HCT116 (cell line): ENCODE results near the gene CCNL1. TPM values are rescaled to one million over a fixed set of nuclear protein-coding genes. Genes with fewer than 3 reads are reported as not detected.

Source experiments
- ATAC-seq: fragments of 200-7000 bp; cut with Tn5 transposase; 2 replicates; pipeline ENCODE4 v1.9.1; 2020; ENCODE audit warnings: mild to moderate bottlenecking, moderate library complexity
- BruUV-seq: library from RNA; stranded (reverse); fragments of 400-500 nt; replicated peaks from 2 replicates; lab custom pipeline; 2021; lab: Mats Ljungman, UMichigan
- CTCF ChIA-PET: fragments of 300-600 bp; sonication (Branson Sonifier 250); formaldehyde crosslinking; loops from one replicate; lab custom pipeline; 2021; ENCODE audit warnings: antibody characterized with exemption; lab: Charles Lee
- POLR2A ChIA-PET: fragments of 300-600, 350-600 bp; sonication (Branson Sonifier 250); formaldehyde crosslinking; loops from one replicate; lab custom pipeline; 2021; ENCODE audit warnings: antibody characterized with exemption; lab: Charles Lee
- RAD21 ChIA-PET, 2 experiments: fragments of 300-600 bp; sonication (Branson Sonifier 250); formaldehyde crosslinking; loops; one replicate each; lab custom pipeline; 2023; ENCODE audit warnings: low total read pairs in 2 of 2; ENCODE audit not compliant: uncharacterized antibody in 2 of 2, unreplicated experiment in 2 of 2, low non-redundant PET in 1 of 2; lab: Charles Lee
- DNase-seq: peaks from one replicate; pipeline ENCODE4 v3.0.0-alpha.2; 2010; ENCODE audit warnings: low read depth, low spot score
- H2AFZ ChIP-seq: fragments of 200-600 bp; shearing (Covaris generic), sonication (generic); 2 replicates; pipeline ENCODE4 v1.6.1; 2017; ENCODE audit warnings: low read depth, mixed run types, mixed read lengths, antibody characterized with exemption, low read length; ENCODE audit not compliant: poor library complexity, severe bottlenecking
- H3K27ac ChIP-seq: 2 replicates; pipeline ENCODE4 v1.5.1; 2012; ENCODE audit warnings: low read depth, low read length
- H3K27me3 ChIP-seq: fragments of 200-600 bp; sonication (generic); 2 replicates; pipeline ENCODE4 v1.6.1; 2016; ENCODE audit warnings: mixed run types, low read length, mixed read lengths; ENCODE audit not compliant: insufficient read depth
- H3K36me3 ChIP-seq, 2 experiments: fragments of 200-500 bp in 1 of 2; fragments of 200-600 bp in 1 of 2; sonication (Bioruptor generic) in 1 of 2; sonication (generic) in 1 of 2; 2 replicates each; pipeline versions ENCODE4 v1.5.1 to v1.6.1; 2014 to 2016; ENCODE audit warnings: low read length in 2 of 2, inconsistent platforms in 1 of 2, mixed read lengths in 1 of 2, mixed run types in 1 of 2; ENCODE audit not compliant: insufficient read depth in 2 of 2, control insufficient read depth in 1 of 2
- H3K4me1 ChIP-seq, 2 experiments: fragments of 200-600 bp in 1 of 2; sonication (generic) in 1 of 2; 2 replicates each; pipeline versions ENCODE4 v1.5.1 to v1.6.1; 2012 to 2017; ENCODE audit warnings: low read length in 2 of 2, inconsistent platforms in 1 of 2, mild to moderate bottlenecking in 1 of 2, mixed read lengths in 1 of 2, mixed run types in 1 of 2, moderate library complexity in 1 of 2; ENCODE audit not compliant: insufficient read depth in 2 of 2, control insufficient read depth in 1 of 2
- H3K4me2 ChIP-seq: fragments of 200-600 bp; sonication (generic); 2 replicates; pipeline ENCODE4 v1.6.1; 2017; ENCODE audit warnings: mixed run types, low read length, mixed read lengths
- H3K4me3 ChIP-seq, 2 experiments: fragments of 200-600 bp in 1 of 2; sonication (generic) in 1 of 2; replicated peaks in 1 of 2; 2 replicates each; pipeline ENCODE4 v1.5.1; 2011 to 2016; ENCODE audit warnings: low read length in 2 of 2, control low read depth in 1 of 2, low read depth in 1 of 2, mild to moderate bottlenecking in 1 of 2, mixed read lengths in 1 of 2, mixed run types in 1 of 2
- H3K79me2 ChIP-seq: fragments of 200-600 bp; sonication (generic); 2 replicates; pipeline ENCODE4 v1.6.1; 2017; ENCODE audit warnings: mild to moderate bottlenecking, mixed run types, low read length, moderate library complexity, mixed read lengths; ENCODE audit not compliant: insufficient read depth
- H3K9ac ChIP-seq: fragments of 200-600 bp; sonication (generic); 2 replicates; pipeline ENCODE4 v1.6.1; 2016; ENCODE audit warnings: low read length, mixed read lengths
- H3K9me2 ChIP-seq: fragments of 200-600 bp; sonication (generic), shearing (Covaris generic); 2 replicates; pipeline ENCODE4 v1.6.1; 2017; ENCODE audit warnings: mixed run types, mild to moderate bottlenecking, moderate library complexity; ENCODE audit not compliant: insufficient read depth
- H3K9me3 ChIP-seq, 2 experiments: fragments of 200-500 bp in 1 of 2; fragments of 200-600 bp in 1 of 2; sonication (Bioruptor generic) in 1 of 2; sonication (generic) in 1 of 2; 2 replicates each; pipeline ENCODE4 v1.6.1; 2014 to 2017; ENCODE audit warnings: low read length in 2 of 2, mixed read lengths in 2 of 2, inconsistent platforms in 1 of 2, low read depth in 1 of 2, mild to moderate bottlenecking in 1 of 2, mixed run types in 1 of 2, moderate library complexity in 1 of 2; ENCODE audit not compliant: control insufficient read depth in 1 of 2, insufficient read depth in 1 of 2
- H4K20me1 ChIP-seq: fragments of 200-600 bp; sonication (generic), shearing (Covaris generic); 2 replicates; pipeline ENCODE4 v1.6.1; 2017; ENCODE audit warnings: mixed run types, mild to moderate bottlenecking, moderate library complexity; ENCODE audit not compliant: insufficient read depth
- ATF3 ChIP-seq: IDR thresholded peaks from 2 replicates; pipeline ENCODE4 v1.6.1; 2012
- EGR1 ChIP-seq: IDR thresholded peaks from 2 replicates; pipeline ENCODE4 v1.6.1; 2012; ENCODE audit warnings: low read depth
- ELF1 ChIP-seq: IDR thresholded peaks from 2 replicates; pipeline ENCODE4 v1.6.1; 2012; ENCODE audit warnings: low read depth, borderline replicate concordance
- EZH2 ChIP-seq: fragments of 200-600 bp; sonication (generic); IDR thresholded peaks from 2 replicates; pipeline ENCODE4 v1.6.1; 2017; ENCODE audit warnings: antibody characterized with exemption, mixed run types
- FOSL1 ChIP-seq: IDR thresholded peaks from 2 replicates; pipeline ENCODE4 v1.6.1; 2012; ENCODE audit warnings: low read depth
- JUND ChIP-seq: IDR thresholded peaks from 2 replicates; pipeline ENCODE4 v1.6.1; 2012
- MAX ChIP-seq: IDR thresholded peaks from 2 replicates; pipeline ENCODE4 v1.6.1; 2012
- POLR2A ChIP-seq: IDR thresholded peaks from 2 replicates; pipeline ENCODE4 v1.7.0; 2011; ENCODE audit warnings: borderline replicate concordance; ENCODE audit not compliant: insufficient read depth, insufficient read length; ENCODE audit errors: extremely low read depth
- POLR2AphosphoS5 ChIP-seq: IDR thresholded peaks from 2 replicates; pipeline ENCODE4 v1.6.1; 2011; ENCODE audit warnings: mild to moderate bottlenecking, low read depth, low read length, moderate library complexity
- RAD21 ChIP-seq: IDR thresholded peaks from 2 replicates; pipeline ENCODE4 v1.6.1; 2012; ENCODE audit warnings: low read depth, mild to moderate bottlenecking
- SP1 ChIP-seq: IDR thresholded peaks from 2 replicates; pipeline ENCODE4 v1.6.1; 2012; ENCODE audit warnings: low read depth
- SRF ChIP-seq: IDR thresholded peaks from 2 replicates; pipeline ENCODE4 v1.6.1; 2012; ENCODE audit warnings: low read depth
- TCF7L2 ChIP-seq: IDR thresholded peaks from 2 replicates; pipeline ENCODE4 v1.7.0; 2011; ENCODE audit warnings: borderline replicate concordance, inconsistent platforms; ENCODE audit not compliant: insufficient read depth, insufficient read length; ENCODE audit errors: extremely low read depth
- ZFX ChIP-seq: fragments of 450-650 bp; IDR thresholded peaks from 2 replicates; pipeline ENCODE4 v1.6.1; 2017
- intact Hi-C: fragments of 100-400 bp; cut with micrococcal nuclease; formaldehyde crosslinking; loops from 2 replicates; pipeline ENCODE4 v1.10.0; 2022
- total RNA-seq: library from RNA; stranded (reverse); gene quantifications from one replicate; pipeline ENCODE4 v1.2.1, GENCODE V29; 2021; ENCODE audit not compliant: unreplicated experiment
- TF ChIP-seq, protein P1 (sequence below): IDR thresholded peaks from 2 replicates; pipeline ENCODE4 v1.6.1; 2011; ENCODE audit warnings: mild to moderate bottlenecking, low read length, moderate library complexity; ENCODE audit not compliant: insufficient replicate concordance; ENCODE audit errors: extremely low read depth

CCNL1 gene
- total RNA-seq, 1 experiment from 2014 or later = 96.7 TPM

DNA sequence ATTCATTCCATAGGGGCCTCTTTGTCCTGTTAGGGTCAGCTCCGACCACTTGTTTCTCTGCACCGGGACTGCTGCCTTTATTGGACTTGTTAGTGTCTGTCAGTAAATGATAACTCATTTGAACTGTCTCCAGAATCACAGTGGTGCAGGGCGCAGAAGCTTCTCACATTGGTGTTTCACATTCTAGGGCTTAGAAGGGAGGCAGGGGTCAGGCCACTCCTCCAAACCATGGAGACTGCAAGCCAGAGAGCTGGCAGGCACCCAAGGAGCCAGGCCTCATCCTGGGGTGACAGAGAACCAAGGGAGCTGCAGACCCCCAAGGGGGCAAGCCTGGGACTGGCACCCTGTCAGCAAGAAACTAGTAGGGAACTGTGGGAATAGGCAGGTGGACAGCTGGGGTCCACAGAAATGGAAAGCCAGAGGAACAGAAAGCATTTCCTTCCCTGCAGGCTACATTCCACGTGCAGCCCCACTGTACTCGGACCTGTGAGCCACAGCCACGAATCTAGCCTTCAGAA lies 49.1 kb downstream of the CCNL1 start:
- Histone ChIP-seq H3K9me2 (no peaks in the 10 kb centered on the region), H3K9ac (no peak overlapping the region), H4K20me1 (no peaks in the 10 kb centered on the region), H2AFZ (no peak overlapping the region), H3K36me3 (no peaks in the 10 kb centered on the region), H3K27me3 (no peaks in the 10 kb centered on the region), H3K27ac (no peak overlapping the region), H3K79me2 (no peaks in the 10 kb centered on the region), H3K4me1 (peaks cover 0 to 15% of the 10 kb centered on the region in 2 experiments; a peak in 2 of 4 replicates), H3K4me2 (no peak overlapping the region), H3K4me3 (no peak overlapping the region), H3K9me3 (no peaks in the 10 kb centered on the region)
- POLR2A ChIA-PET = no interaction called here
- BruUV-seq = no TSS peak
- TF ChIP-seq JUND (no peak), FOSL1 (no peak), EZH2 (no peak), MAX (no peak), ATF3 (no peak), POLR2AphosphoS5 (no peak), ZFX (no peak), EGR1 (no peak), SRF (no peak), SP1 (no peak), POLR2A (no peak), TCF7L2 (no peak), ELF1 (no peak), RAD21 (no peak)
- TF ChIP-seq, protein P1, sequence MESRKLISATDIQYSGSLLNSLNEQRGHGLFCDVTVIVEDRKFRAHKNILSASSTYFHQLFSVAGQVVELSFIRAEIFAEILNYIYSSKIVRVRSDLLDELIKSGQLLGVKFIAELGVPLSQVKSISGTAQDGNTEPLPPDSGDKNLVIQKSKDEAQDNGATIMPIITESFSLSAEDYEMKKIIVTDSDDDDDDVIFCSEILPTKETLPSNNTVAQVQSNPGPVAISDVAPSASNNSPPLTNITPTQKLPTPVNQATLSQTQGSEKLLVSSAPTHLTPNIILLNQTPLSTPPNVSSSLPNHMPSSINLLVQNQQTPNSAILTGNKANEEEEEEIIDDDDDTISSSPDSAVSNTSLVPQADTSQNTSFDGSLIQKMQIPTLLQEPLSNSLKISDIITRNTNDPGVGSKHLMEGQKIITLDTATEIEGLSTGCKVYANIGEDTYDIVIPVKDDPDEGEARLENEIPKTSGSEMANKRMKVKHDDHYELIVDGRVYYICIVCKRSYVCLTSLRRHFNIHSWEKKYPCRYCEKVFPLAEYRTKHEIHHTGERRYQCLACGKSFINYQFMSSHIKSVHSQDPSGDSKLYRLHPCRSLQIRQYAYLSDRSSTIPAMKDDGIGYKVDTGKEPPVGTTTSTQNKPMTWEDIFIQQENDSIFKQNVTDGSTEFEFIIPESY = no peak
- CTCF ChIA-PET = interaction anchor here (0.8 kb wide), 1 partner anchor 12 kb away, joined by 4 read pairs; no protein-coding TSS in a partner anchor
- RAD21 ChIA-PET = no interaction called here
- ATAC-seq (no peak), DNase-seq (no peak)
- intact Hi-C loops = no loop called here
